NCI-H128 (cell line): ENCODE results near the gene KRTAP9-8.
"Not testable (repeated sequence)": the region's sequence is repeated elsewhere in the genome, so short reads cannot be mapped to it uniquely, and the experiment has no call there.

ENCODE experiments used
- DNase-seq: peaks from one replicate; lab custom pipeline; 2025; ENCODE audit not compliant: unreplicated experiment; lab: John Stamatoyannopoulos, UW

The KRTAP9-8 gene, protein sequence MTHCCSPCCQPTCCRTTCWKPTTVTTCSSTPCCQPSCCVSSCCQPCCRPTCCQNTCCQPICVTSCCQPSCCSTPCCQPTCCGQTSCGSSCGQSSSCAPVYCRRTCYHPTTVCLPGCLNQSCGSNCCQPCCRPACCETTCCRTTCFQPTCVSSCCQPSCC

DNA sequence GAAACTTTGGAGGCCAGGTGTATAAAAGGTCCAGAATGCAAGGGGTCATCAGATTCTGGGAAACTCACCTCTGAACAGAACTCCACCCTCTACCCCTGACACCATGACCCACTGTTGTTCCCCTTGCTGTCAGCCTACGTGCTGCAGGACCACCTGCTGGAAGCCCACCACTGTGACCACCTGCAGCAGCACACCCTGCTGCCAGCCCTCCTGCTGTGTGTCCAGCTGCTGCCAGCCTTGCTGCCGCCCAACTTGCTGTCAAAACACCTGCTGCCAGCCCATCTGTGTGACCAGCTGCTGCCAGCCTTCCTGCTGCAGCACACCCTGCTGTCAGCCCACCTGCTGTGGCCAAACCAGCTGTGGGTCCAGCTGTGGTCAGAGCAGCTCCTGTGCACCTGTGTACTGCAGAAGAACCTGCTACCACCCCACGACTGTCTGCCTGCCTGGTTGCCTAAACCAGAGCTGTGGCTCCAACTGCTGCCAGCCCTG lies at the start of gene KRTAP9-8:
Gene KRTAP9-8, plus strand, starts transcription at position 51 of the 489 bp plus-strand sequence. Its CDS starts 53 bp downstream, at position 104.
- DNase-seq = not testable (repeated sequence)

DNA sequence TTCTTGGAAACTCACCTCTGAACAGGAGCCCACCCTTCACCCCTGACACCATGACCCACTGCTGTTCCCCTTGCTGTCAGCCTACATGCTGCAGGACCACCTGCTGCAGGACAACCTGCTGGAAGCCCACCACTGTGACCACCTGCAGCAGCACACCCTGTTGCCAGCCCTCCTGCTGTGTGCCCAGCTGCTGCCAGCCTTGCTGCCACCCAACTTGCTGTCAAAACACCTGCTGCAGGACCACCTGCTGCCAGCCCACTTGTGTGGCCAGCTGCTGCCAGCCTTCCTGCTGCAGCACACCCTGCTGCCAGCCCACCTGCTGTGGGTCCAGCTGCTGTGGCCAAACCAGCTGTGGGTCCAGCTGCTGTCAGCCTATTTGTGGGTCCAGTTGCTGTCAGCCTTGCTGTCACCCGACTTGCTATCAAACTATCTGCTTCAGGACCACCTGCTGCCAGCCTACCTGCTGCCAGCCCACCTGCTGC lies 47.9 kb upstream of the KRTAP9-8 start, which contains the start of gene KRTAP9-1:
Gene KRTAP9-1, plus strand, starts transcription at position 51 of the 482 bp plus-strand sequence. Its CDS starts 0 bp downstream, at position 51.
- DNase-seq = not testable (repeated sequence)

DNA sequence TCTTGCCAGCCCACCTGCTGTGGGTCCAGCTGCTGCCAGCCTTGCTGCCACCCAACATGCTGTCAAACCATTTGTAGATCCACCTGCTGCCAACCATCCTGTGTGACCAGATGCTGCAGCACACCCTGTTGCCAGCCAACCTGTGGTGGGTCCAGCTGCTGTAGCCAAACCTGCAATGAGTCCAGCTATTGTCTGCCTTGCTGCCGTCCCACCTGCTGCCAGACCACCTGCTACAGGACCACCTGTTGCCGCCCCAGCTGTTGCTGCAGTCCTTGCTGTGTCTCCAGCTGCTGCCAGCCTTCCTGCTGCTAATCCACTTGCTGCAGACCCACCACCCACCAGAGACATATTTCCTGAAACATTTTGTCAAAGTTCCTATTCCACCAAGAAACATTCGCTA lies 47.5 kb upstream of the KRTAP9-8 start:
- no peak for DNase-seq

DNA sequence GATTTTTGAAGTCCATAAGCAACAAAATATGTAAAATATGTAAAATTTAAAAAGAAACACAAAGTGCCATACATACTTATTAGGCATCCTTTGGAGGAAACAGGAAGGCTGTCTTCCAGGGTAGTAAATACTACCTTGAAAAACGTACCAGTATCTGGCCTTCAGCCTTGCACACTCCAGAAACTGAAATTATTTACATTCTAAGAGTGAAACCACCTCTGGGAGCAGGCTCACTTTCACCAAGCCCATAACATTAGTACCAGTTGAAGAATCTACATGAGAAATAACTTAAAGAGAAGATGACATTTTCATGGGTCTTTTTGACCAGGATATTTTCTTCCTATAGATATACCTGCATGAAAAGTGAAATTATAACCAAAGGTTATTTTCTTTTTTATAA lies 41.7 kb upstream of the KRTAP9-8 start:
- DNase-seq = no peak

DNA sequence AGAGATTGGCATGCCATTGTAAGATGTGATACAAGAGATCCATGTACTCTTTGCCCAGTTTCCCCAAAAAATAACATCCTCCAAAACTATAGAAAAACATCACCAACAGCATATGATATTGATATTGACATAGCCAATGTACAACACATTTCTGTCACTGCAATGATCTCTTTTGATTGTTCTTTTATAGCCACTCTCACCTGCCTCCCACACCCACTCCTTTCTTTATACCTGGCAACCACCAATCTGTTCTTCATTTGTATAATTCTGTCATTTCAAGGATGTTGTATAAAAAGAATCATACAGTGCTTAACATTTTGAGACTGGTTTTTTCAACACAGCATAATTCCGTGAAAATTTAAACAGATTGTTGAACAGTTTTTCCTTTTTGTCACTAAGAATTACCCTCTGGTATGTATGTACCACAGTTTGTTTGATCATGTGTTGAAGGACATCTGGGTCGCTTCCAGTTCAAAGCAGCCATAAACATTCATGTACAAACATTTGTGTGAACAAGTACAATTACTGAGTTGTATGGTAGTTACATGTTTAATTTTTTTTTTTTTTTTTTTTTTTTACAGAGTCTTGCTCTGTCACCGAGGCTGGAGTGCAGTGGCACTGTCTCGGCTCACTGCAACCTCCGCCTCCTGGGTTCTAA lies 38.2 kb upstream of the KRTAP9-8 start:
- no peak for DNase-seq

DNA sequence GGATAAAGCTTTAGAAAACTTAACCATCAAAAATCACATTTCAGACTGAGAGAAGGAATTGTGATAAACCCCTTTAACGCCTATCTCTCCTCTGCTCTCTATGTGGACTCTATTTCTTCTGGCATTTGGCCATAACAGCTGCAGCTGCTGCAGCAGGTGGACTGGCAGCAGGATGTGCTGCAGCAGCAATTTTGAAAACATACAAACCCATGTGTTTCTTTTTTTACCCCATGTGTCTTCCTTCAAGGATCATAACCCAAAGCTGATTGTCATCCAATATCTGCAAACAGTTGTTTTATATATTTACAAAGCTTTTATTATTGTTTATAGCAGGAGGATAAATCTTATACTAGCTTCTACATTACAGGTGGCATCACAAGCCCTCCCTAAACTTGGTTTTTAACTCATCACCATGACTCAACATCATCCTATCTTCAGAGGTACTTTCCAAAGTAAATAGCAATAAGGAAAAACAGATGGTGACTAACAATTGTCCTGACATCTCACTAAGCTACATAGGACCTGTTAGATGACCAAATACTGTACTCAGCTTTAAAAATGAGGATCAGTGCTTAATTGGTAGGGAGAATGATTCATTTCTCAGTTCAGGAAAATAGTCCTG lies 25.8 kb upstream of the KRTAP9-8 start:
- DNase-seq = no peak

DNA sequence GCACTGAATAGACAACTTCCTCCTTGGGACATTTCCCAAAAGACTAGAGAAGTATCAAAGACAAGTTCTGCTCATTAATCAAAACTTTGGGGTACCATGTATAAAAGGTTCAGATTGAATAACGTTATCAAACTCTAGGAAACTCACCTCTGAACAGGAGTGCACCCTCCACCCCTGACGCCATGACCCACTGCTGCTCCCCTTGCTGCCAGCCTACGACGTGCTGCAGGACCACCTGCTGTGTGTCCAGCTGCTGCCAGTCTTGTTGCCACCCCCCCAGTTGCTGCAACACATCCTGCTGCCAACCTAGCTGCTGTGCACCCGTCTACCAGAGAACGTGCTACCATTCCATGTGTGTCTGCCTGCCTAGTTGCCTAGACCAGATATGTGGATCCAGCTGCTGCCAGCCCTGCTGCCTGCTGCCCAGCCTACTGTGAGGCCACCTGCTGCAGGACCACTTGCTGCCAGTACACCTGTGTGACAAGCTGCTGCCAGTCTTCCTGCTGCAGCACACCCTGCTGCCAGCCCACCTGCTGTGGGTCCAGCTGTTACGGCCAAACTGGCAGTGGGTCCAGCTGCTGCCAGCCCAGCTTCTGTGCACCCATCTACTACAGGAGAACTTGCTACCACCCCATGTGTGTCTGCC lies 25.2 kb upstream of the KRTAP9-8 start:
- no peak for DNase-seq

DNA sequence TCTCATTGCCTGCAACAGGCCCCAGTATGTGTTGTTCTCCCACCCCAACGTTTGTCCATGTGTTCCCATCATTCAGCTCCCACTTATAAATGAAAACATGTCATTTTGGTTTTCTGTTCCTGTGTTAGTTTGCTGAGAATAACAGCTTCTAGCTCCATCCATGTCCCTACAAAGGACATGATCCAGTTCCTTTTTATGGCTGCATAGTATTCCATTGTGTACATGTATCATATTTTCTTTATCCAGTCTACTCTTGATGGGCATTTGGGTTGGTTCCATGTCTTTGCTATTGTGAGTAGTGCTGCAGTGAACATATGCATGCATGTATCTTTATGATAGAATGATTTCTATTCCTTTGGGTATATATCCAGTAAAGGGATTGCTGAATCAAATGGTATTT lies 22.1 kb upstream of the KRTAP9-8 start:
- DNase-seq = no peak

DNA sequence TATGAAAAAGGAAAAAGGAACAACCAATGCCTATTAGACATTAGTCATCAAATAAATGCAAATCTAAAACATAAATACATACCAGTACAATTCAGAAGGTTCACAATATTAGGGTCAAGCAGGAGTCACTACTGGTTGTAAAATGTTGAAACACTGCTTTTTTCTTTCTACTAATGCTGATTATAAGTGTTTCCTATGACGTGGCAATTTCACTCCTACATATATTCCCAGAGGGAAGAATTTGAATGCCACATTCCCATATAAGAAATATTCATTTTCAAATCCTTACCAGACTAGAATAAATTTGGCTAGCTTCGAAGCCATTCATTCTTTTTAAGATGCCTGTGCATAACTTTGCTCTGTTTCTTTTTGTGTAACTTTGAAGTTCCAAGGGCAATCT lies 14.0 kb upstream of the KRTAP9-8 start:
- no peak for DNase-seq

DNA sequence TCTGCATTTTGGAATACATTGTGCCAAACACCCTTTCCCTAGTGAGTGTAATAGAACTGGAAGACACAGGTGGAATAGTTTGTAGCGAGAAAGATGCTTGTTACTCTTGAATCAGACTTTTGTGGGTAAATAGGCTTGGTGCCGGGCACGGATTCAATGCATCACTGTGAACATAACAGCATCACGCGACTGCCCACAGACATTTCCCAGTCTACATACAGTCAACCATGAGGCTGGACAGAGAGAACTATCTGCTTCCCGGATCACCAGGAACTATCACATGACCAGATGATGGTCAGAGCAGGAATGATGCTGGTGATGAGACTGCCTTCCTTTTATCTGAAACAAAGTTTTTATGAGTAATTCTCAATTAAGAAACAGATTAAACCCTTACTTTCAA lies 11.7 kb upstream of the KRTAP9-8 start:
- no peak for DNase-seq

DNA sequence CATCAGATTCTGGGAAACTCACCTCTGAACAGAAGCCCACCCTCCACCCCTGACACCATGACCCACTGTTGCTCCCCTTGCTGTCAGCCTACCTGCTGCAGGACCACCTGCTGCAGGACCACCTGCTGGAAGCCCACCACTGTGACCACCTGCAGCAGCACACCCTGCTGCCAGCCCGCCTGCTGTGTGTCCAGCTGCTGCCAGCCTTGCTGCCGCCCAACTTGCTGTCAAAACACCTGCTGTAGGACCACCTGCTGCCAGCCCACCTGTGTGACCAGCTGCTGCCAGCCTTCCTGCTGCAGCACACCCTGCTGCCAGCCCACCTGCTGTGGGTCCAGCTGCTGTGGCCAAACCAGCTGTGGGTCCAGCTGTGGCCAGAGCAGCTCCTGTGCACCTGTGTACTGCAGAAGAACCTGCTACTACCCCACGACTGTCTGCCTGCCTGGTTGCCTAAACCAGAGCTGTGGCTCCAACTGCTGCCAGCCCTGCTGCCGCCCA lies 11.2 kb upstream of the KRTAP9-8 start, which contains the start of gene KRTAP9-2:
Gene KRTAP9-2, plus strand, starts transcription at position 51 of the 498 bp plus-strand sequence. Its CDS starts 7 bp downstream, at position 58.
- not testable (repeated sequence) for DNase-seq

DNA sequence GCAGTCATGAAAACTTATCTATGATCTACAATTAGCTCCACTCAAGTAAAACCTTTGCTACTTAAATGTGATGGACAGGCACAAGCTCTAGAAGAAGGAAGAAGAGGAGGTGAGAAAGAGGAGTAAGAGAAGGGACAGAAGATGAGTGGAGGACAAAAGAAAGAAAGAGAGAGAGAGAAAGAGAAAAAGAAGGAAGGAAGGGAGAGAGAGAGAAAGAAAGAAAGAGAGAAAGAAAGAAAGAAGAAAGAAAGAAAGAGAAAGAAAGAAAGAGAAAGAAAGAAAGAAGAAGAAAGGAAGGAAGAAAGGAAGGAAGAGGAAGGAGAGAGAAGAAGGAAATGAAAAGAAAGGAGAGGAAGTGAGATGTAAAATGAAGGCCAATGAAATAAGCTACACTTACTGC lies 7.7 kb upstream of the KRTAP9-8 start:
- no peak for DNase-seq

DNA sequence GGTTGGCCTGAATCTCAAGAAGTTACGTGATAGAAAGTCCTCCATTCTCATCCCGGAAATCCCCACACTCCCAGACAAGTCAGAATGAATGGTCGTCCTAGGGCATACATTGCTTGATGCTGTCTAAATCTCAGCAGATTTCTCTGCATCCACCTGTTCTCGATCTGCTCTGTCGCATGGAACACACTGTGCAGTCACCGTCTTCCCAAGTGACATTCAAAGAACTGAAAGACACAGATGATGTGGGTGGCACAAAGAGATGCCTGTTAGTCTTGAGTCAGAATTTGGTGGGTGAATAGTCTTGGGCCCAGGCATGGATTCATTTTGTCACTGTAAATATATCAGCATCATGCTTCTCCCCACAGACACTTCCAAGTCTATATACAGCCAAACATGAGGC lies 6.1 kb upstream of the KRTAP9-8 start:
- DNase-seq = no peak

DNA sequence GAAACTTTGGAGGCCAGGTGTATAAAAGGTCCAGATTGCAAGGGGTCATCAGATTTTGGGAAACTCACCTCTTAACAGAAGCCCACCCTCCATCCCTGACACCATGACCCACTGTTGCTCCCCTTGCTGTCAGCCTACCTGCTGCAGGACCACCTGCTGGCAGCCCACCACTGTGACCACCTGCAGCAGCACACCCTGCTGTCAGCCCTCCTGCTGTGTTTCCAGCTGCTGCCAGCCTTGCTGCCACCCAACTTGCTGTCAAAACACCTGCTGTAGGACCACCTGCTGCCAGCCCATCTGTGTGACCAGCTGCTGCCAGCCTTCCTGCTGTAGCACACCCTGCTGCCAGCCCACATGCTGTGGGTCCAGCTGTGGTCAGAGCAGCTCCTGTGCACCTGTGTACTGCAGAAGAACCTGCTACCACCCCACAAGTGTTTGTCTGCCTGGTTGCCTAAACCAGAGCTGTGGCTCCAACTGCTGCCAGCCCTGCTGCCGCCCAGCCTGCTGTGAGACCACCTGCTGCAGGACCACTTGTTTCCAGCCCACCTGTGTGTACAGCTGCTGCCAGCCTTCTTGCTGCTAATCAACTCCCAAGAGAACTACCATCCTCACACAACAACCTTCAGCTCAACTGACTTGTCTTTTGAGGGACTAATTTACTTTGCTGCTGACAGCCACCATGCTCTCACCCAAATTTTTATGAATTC lies 5.2 kb upstream of the KRTAP9-8 start, which contains the start of gene KRTAP9-3:
Gene KRTAP9-3, plus strand, starts transcription at position 51 of the 707 bp plus-strand sequence. Its CDS starts 53 bp downstream, at position 104.
- not testable (repeated sequence) for DNase-seq

DNA sequence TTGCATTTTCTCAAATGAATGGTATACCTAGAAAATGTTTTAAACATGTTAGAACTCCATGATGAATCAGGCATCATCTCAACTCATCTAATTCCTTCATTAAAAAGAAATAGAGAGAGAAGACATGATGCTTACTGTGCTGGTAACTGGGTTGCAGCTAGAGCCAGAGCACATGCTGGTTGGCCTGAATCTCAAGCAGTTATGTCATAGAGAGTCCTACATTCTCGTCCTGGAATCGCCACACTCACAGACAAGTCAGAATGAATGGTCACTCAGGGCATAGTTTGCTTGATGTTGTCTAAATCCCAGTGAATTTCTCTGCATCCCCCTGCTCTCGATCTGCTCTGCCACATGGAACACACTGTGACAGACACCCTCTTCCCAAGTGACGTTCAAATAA lies 683 bp upstream of the KRTAP9-8 start:
- DNase-seq = not testable (repeated sequence)

DNA sequence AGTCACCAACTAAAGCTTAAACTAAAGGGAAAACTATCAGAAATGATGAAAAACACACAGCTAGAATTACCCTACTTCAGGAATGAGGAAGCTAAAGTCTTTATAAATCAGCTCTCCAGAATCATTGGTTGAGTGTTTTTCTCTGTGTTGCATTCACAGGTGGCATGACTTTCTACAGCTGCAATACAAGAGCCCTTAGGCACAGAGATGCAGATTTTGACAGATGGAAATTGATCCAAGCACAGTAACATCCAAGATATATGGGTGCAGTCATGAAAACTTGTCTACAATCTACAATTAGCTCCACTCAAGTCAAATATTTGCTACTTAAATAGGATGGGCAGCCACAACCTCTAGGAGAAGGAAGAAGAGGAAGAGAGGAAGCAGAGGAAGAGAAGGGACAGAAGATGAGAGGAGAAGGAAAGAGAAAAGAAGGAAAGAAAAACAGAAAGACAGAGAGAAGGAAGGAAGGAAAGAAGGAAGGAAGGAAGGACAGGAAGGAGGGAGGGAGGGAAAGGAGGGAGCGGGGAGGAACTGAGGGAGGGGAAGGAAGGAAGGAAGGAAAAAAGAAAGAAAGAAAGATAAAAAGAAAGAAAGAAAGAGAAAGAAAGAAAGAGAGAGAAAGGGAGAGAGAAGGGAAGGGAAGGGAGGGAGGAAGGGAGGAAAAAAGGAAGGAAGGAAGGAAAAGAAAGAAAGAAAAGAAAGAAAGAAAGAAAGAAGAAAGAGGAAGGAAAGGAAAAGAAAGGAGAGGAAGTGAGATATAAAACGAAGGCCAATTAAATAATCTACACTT lies 9.4 kb downstream of the KRTAP9-8 start:
- DNase-seq = not testable (repeated sequence)

DNA sequence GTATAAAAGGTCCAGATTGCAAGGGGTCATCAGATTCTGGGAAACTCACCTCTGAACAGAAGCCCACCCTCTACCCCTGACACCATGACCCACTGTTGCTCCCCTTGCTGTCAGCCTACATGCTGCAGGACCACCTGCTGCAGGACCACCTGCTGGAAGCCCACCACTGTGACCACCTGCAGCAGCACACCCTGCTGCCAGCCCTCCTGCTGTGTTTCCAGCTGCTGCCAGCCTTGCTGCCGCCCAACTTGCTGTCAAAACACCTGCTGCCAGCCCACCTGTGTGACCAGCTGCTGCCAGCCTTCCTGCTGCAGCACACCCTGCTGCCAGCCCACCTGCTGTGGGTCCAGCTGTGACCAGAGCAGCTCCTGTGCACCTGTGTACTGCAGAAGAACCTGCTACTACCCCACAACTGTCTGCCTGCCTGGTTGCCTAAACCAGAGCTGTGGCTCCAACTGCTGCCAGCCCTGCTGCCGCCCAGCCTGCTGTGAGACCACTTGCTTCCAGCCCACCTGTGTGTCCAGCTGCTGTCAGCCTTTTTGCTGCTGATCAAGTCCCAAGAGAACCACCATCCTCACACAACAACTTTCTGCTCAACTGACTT lies 11.9 kb downstream of the KRTAP9-8 start, which contains the start of gene KRTAP9-4:
Gene KRTAP9-4, plus strand, starts transcription at position 51 of the 604 bp plus-strand sequence. Its CDS starts 34 bp downstream, at position 85.
- not testable (repeated sequence) for DNase-seq

DNA sequence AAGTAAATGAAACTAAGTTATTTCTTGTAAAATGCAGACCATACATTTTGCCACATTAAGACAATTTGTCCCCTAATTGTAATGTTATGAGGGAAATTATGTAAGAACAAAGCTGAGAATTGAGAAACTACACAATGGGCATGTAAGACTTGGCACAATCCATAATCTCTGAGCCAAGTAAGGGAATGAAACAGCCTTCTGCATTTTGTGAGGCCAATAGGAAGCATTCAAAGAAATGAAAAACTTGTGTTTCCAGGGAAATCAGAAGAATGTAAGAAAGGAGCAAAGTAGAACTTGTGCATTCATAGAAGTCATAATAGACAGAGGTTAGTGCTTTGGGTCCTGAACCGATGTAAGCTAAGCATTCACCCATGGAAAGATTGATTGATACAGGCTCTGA lies 13.5 kb downstream of the KRTAP9-8 start:
- no peak for DNase-seq

DNA sequence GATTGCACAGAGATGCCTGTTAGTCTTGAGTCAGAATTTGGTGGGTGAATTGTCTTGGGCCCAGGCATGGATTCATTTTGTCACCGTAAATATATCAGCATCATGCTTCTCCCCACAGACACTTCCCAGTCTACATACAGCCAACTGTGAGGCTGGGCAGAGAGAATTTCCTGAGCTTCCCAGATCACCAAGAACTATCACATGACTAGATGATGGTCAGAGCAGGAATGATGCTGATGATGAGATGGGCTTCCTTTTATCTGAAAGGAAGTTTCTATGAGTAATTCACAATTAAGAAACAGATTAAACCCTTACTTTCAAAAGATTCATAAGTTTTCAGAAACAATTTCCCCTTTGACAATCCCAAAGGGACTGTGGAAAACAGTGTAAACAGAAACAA lies 17.1 kb downstream of the KRTAP9-8 start:
- DNase-seq = no peak
